Adrenal gland (tissue), 12 donors: ENCODE results near the gene STX5. TPM values are rescaled to one million over a fixed set of nuclear protein-coding genes. Genes with fewer than 3 reads are reported as not detected.

Experiments
- DNase-seq, 7 donors: peaks; one replicate each; pipeline ENCODE4 v3.0.0-alpha.2; 2019 to 2020
- H3K27ac ChIP-seq, 5 donors: fragments of 200-600 bp; sonication (generic) in 4 of 5; 1 replicate in 3 of 5; 2 replicates in 2 of 5; pipeline versions ENCODE4 v1.5.1 to v1.8.0; 2016 to 2020; ENCODE audit warnings: mild to moderate bottlenecking in 1 of 5
- H3K27me3 ChIP-seq: fragments of 200-600 bp; 2 replicates; pipeline ENCODE4 v1.8.0; 2021
- H3K36me3 ChIP-seq, 2 donors: fragments of 200-600 bp; replicated peaks in 1 of 2; 1 replicate in 1 of 2; 2 replicates in 1 of 2; pipeline versions ENCODE4 v1.5.1 to v1.8.0; 2018 to 2022
- H3K4me1 ChIP-seq, 2 donors: fragments of 200-600 bp; replicated peaks in 1 of 2; 1 replicate in 1 of 2; 2 replicates in 1 of 2; pipeline versions ENCODE4 v1.5.1 to v1.8.0; 2018 to 2021
- H3K4me3 ChIP-seq, 4 donors: fragments of 200-600 bp; sonication (generic) in 3 of 4; one replicate each; pipeline ENCODE4 v1.5.1; 2016 to 2018
- H3K9me3 ChIP-seq, 3 donors: fragments of 200-600 bp; sonication (generic) in 1 of 3; replicated peaks in 1 of 3; 1 replicate in 2 of 3; 2 replicates in 1 of 3; pipeline versions ENCODE4 v1.5.1 to v1.8.0; 2016 to 2021
- CTCF ChIP-seq, 6 experiments: fragments of 450-650 bp in 4 of 6; fragments of 200-600 bp in 2 of 6; sonication (generic) in 1 of 6; IDR thresholded peaks; 1 replicate in 5 of 6; 2 replicates in 1 of 6; pipeline versions ENCODE4 v1.5.1 to v1.8.0; 2016 to 2021; ENCODE audit warnings: antibody characterized with exemption in 6 of 6, mild to moderate bottlenecking in 2 of 6, moderate library complexity in 1 of 6
- POLR2A ChIP-seq, 2 donors: fragments of 450-650 bp; IDR thresholded peaks; one replicate each; pipeline ENCODE4 v1.6.1; 2017; ENCODE audit warnings: antibody characterized with exemption in 2 of 2, mild to moderate bottlenecking in 2 of 2, moderate library complexity in 1 of 2
- WGBS, 4 donors: extraction: QIAGEN DNeasy Blood & Tissue Kit in 2 of 4; methylation state at CpG; one replicate each; pipeline versions ENCODE4 v1.1.5 to v1.1.7; 2013 to 2017; 5-methylcytosine and 5-hydroxymethylcytosine counted together
- intact Hi-C, 2 donors: fragments of 100-400 bp; cut with DNase I; formaldehyde crosslinking; loops; one replicate each; pipeline versions ENCODE4 v1.14.1 to v1.15.0; 2022 to 2023
- polyA plus RNA-seq, 3 donors: library from polyadenylated mRNA; stranded (reverse); fragments of 200-250 nt in 2 of 3; fragments of 350-450 nt in 1 of 3; fragmentation: Illumina TruSeq in 1 of 3; extraction: RNeasy Lipid Tissue Mini Kit (QIAGEN cat#74804) in 1 of 3; gene quantifications; one replicate each; pipeline ENCODE4 v1.2.3, GENCODE V29; 2013 to 2014
- total RNA-seq, 9 donors: library from RNA; depleted of rRNA in 4 of 9; stranded (reverse); fragments of >200 nt in 4 of 9; fragments of 120-200 nt in 1 of 9; fragmentation: NEBNext Ultra II Directional in 1 of 9; extraction: Animal tissue kit (Norgen Biotek cat#: 25700) in 1 of 9; gene quantifications; one replicate each; pipeline versions ENCODE4 v1.1.0 to v1.2.4, GENCODE V29; 2013 to 2023
- donor health status: healthy with polysubstance abuse.
- donor health status: Bipolar disorder and iron deficiency.
- donor health status: DM: yes; HTN: yes; CAD: no.
- donor health status: DM: no; HTN: no; CAD: no.
- donor health status: DM: no; HTN: no; CAD: no.
- donor health status: DM: yes; HTN: yes; CAD: no.

The STX5 gene
- total and polyA plus RNA-seq, 12 donors = 19.7 to 59.9 (median 36.0) TPM

- Histone ChIP-seq H3K27me3 (no peaks in the 10 kb centered on the region), H3K9me3 (no peaks in the 10 kb centered on the region), H3K36me3 (peaks cover 0 to 19% of the 10 kb centered on the region in 2 donors), H3K27ac (peak overlapping the region in 4 of 5 donors; percentile 20 to 93 (median 85)), H3K4me3 (no peak overlapping the region), H3K4me1 (peaks cover 15 to 28% of the 10 kb centered on the region in 2 donors)
- no peak for TF ChIP-seq POLR2A (IDR thresholded peaks at IDR 0.05)
- no peak for TF ChIP-seq CTCF (IDR thresholded peaks at IDR 0.05)
- DNase-seq = peak; percentile 22 to 69 (median 51)
- WGBS, 4 donors = 45 to 69% (median 65%) methylated on average over 2 to 5 of the region's 5 CpGs
- intact Hi-C loops = no loop called here
Observed at GRCh38 chr11:62806611-62807121, 25.2 kb downstream of the STX5 start.

- WGBS, 4 donors = 28 to 31% (median 29%) methylated on average over 7 to 12 of the region's 12 CpGs
- peak overlapping the region in 2 of 4 donors; percentile 68 to 69 for H3K4me3 ChIP-seq
- no peaks in the 10 kb centered on the region for H3K27me3 ChIP-seq
- peaks cover 0 to 25% of the 10 kb centered on the region in 2 donors for H3K36me3 ChIP-seq
- H3K4me1 ChIP-seq = peaks cover 15 to 28% of the 10 kb centered on the region in 2 donors
- DNase-seq = peak in 2 of 7 donors; percentile 23 to 38
- peak overlapping the region in 4 of 5 donors; percentile 60 to 93 (median 85) for H3K27ac ChIP-seq
- no peak for TF ChIP-seq CTCF (IDR thresholded peaks at IDR 0.05)
- TF ChIP-seq POLR2A (IDR thresholded peaks at IDR 0.05) = no peak
- no peaks in the 10 kb centered on the region for H3K9me3 ChIP-seq
- intact Hi-C loops = no loop called here
Observed at GRCh38 chr11:62805961-62806441, 25.9 kb downstream of the STX5 start.

GRCh38 chr11:62805076-62805892, 26.6 kb downstream of the STX5 start, which contains the start of gene NXF1:
NXF1 (minus strand) TSS chr11:62805440; CDS start chr11:62805356, 84 bp downstream.
- H3K4me3 ChIP-seq = peak within 1 kb of the TSS; percentile 25 to 69 (median 54)
- 0 to 1% (median 0%) methylated on average over 3 to 77 of the region's 77 CpGs for WGBS, 4 donors

More at GRCh38 chr11:62805076-62805892, 26.6 kb downstream of the STX5 start, which contains the start of gene NXF1:
- Histone ChIP-seq H3K27me3 (no peaks in the 10 kb centered on the region), H3K9me3 (no peaks in the 10 kb centered on the region), H3K36me3 (peaks cover 0 to 32% of the 10 kb centered on the region in 2 donors), H3K27ac (peak within 1 kb of the TSS; percentile 65 to 93 (median 89)), H3K4me1 (peaks cover 15 to 28% of the 10 kb centered on the region in 2 donors)
- TF ChIP-seq CTCF (IDR thresholded peaks at IDR 0.05) (peak in 4 of 6 experiments; percentile 24 to 41 (median 38)), POLR2A (IDR thresholded peaks at IDR 0.05) (peak; percentile 100)
- peak; percentile 92 to 97 (median 96) for DNase-seq
- intact Hi-C loops = no loop called here
